ENCODE results near the gene UMODL1.
"Not testable (repeated sequence)": the region's sequence is repeated elsewhere in the genome, so short reads cannot be mapped to it uniquely, and the experiment has no call there.

The UMODL1 gene

GRCh38 chr21:42115136-42115683, 44.1 kb downstream of the UMODL1 start:
- no peak for DNase-seq

GRCh38 chr21:42116551-42116950, 45.4 kb downstream of the UMODL1 start:
- not testable (repeated sequence) for DNase-seq

DNA sequence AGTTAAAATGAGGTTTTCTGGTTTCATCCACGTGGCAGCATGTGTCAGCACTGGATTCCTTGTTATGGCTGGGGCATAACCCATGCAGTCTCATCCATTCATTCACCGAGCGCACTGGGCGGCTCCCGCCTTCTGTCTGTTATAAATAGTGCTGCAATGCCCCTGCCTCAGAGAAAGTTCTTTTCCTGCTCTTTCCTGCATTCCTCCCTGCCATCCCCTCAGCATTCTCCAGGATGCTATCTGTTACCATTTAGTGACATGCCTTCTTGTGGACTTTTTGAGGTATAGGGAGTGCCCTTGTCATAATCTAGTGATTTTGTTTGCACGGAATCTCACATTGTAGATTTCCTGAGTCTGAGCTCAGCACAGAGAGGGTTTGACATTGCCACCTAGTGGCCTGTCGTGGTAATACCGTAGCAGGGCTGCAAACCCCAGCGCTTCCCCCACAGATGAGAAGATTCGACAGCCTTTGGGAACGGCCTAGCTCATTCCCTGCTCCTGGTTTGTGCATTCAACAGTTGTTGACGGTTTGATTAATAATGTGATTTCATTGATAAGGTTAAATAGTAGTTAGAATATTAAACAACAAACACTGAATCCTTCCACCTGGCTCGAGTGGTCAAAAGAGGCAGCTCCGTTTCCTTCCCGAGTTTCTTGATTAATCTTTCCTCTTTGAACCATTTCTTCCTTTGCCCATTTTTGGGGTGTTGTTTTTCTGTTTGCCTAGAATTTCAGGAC, 46.3 kb downstream of the UMODL1 start:
- DNase-seq, result peak; percentile 80 to 83

DNA sequence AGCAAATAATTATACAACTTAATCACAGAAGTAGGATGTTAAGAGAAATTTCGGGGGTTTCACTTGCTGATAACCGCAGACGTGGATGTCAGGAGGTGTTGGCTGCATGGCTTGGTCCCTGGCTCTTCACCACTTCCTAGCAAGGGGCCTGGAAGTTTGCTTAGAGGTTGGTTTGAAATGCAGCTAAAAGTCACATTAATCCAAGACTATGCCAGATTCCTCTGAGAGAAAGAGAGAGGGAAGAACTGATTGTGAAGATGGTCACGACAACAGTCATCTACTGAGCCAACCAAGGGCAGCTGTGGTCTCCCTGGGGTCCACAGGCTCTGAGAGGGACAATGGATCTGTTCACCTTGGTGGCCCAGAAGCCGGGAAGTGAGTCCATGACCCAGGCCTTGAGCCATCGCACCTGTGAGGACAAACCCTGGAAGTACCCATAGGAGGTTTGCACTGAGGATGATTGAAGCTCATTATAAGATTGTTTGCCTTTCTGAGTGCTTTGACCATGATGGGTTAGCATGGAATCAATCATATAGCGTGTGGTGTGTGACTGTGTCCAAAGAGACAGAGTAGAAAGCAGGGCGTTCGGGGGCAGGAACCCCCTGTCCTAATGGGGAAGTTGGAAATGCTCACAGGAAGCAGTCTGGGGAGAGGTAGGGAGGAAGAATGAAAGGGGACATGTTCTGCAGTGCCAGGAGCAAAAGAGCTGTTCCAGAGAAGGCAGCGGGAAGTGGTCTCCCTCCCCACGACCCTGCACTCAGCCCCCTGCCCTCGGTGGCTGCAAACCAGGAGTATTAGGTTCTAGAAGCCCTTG, 47.1 kb downstream of the UMODL1 start:
- peak; percentile 7 to 29 for DNase-seq

DNA sequence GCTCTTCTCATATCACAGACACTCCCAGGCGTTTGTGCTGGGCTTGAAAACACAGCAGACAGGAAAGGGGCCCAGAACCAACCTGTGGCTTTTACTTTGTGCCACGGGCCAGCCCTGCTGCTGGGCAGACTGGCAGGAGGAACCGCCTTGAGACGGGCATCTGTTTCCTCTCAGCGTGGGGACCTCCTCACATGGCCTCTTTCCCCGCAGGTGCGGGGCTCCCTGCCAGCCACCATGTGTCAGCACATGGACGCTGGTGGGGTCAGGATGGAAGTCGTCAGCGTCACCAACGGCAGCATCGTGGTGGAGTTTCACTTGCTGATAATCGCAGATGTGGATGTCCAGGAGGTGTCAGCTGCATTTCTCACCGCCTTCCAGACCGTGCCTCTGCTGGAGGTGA, 47.8 kb downstream of the UMODL1 start:
- DNase-seq, result no peak

GRCh38 chr21:42120101-42120902, 49.2 kb downstream of the UMODL1 start:
- no peak for DNase-seq

GRCh38 chr21:42120903-42121535, 49.9 kb downstream of the UMODL1 start:
- no peak for DNase-seq

GRCh38 chr21:42121794-42122193, 50.7 kb downstream of the UMODL1 start:
- no peak for DNase-seq

GRCh38 chr21:42122398-42122797, 51.3 kb downstream of the UMODL1 start:
- no peak for DNase-seq

DNA sequence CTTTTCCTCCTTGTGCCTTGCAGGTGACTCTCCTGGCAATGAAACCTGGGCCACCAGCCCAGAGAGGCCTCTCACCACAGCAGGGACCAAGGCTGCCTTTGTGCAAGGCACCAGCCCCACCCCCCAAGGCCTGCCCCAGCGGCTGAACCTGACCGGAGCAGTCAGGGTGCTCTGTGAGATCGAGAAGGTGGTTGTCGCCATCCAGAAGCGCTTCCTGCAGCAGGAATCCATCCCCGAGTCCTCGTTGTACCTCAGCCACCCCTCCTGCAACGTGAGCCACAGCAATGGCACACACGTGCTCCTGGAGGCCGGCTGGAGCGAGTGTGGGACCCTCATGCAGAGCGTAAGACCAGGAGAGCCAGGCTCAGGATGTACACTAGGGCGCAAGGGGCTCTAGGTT, 51.7 kb downstream of the UMODL1 start:
- DNase-seq, result no peak

DNA sequence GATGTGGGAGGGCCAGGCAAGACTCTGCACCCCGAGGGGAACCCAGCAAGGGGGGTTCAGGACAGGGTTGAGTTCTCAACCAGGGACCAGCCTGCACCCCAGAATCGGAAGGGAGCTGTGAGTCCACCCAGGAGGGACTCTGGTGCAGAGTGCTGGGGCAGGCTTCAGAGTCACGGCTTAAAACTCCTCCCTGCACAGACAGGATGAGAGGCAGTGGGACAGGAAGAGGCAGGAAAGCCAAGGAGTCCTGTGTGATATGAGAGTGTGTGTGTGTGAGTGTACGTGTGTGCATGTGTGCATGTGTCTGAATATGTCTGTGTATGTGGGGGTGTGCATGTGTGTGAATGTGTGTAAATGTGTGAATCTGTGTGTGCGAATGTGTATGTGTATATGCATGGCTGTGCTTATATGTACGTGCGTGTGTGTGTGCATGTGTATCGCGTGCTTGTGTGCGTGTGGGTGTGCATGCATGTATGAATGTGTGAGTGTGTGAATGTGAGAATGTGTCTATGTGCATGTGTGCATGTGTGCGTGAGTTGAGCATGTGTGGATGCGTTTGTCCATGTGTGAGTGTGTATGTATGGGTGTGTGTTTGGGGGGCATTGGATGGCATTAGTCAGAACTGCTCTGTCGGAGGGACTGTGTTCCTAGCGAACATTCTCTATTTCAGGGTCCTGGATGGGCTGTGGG, 52.2 kb downstream of the UMODL1 start:
- DNase-seq, result no peak

- DNase-seq, result no peak
Measured at GRCh38 chr21:42124081-42124480, 53.0 kb downstream of the UMODL1 start.

- no peak for DNase-seq
Measured at GRCh38 chr21:42124826-42125570, 53.9 kb downstream of the UMODL1 start.

DNA sequence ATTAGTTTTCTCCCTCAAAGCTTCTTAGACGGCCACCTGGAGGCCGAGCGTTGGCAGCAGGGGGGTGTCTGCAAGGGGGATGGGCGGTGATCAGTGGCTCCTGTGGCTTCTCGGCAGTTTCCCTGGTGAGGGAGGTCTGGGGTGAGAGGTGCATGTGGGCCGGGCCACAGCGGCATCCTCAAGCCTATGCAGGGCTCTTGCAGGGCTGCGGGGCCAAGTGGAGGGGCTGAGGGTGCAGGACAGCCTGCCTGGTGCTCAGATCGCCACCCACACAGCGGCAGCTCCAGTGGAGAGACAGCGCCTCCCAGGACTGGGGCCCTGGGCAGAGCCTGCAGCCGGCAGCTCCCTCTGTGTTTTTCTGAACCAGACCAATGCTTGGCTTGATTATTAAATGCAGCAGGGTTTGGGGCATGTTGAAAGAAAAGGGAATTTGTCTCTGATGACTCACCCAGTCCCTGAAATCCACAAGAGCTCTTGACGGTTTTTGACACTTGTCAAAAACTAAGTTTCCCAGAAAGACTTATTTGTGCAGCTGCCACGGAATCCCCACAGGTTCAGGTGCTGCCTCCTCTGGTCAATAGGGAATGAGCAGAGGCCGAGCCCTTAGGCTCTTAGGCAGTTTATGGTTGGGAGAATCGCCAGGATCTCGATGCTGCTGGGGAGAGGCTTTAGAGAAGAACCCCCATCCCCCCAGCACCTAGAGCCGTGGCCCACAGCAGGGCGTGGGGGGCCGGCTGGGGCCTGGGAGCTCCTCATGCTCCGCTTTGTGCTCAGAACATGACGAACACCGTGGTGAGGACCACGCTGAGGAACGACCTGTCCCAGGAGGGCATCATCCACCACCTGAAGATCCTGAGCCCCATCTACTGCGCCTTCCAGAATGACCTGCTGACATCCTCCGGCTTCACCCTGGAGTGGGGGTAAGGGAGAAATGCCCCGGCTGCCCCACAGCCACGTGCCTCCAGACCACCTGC, 54.7 kb downstream of the UMODL1 start:
- DNase-seq, result peak; percentile 54 to 55

GRCh38 chr21:42127164-42128150, 56.3 kb downstream of the UMODL1 start:
- DNase-seq, result no peak

GRCh38 chr21:42129300-42130266, 58.5 kb downstream of the UMODL1 start:
- no peak for DNase-seq

- no peak for DNase-seq
Measured at GRCh38 chr21:42130441-42130840, 59.3 kb downstream of the UMODL1 start.
